GM23338 (cell line): ENCODE data around the gene TLE3. TPM values are rescaled to one million over a fixed set of nuclear protein-coding genes. Genes with fewer than 3 reads are reported as not detected.

Experiments used
- ATAC-seq: fragments of 200-7000 bp; cut with Tn5 transposase; 3 replicates; pipeline ENCODE4 v1.9.1; 2020
- DNase-seq: peaks from one replicate; pipeline ENCODE4 v3.0.0-alpha.2; 2015; ENCODE audit warnings: low spot score
- H2AFZ ChIP-seq: fragments of 200-600 bp; sonication (generic); 2 replicates; pipeline ENCODE4 v1.8.0; 2016; ENCODE audit warnings: antibody characterized with exemption, mild to moderate bottlenecking, moderate library complexity
- H3F3A ChIP-seq: fragments of 200-600 bp; sonication (generic); replicated peaks from 2 replicates; pipeline ENCODE4 v1.8.0; 2017; ENCODE audit warnings: antibody characterized with exemption, mixed run types, low read depth
- H3K27ac ChIP-seq: fragments of 200-600 bp; sonication (generic); 2 replicates; pipeline ENCODE4 v1.6.1; 2016; ENCODE audit warnings: low read depth
- H3K27me3 ChIP-seq: fragments of 200-600 bp; sonication (generic); 2 replicates; pipeline ENCODE4 v1.8.0; 2016; ENCODE audit warnings: mild to moderate bottlenecking, mixed run types, moderate library complexity; ENCODE audit not compliant: insufficient read depth
- H3K36me3 ChIP-seq: fragments of 200-600 bp; sonication (generic); 2 replicates; pipeline ENCODE4 v1.8.0; 2016; ENCODE audit warnings: mild to moderate bottlenecking; ENCODE audit not compliant: insufficient read depth
- H3K4me1 ChIP-seq: fragments of 200-600 bp; sonication (generic); 2 replicates; pipeline ENCODE4 v1.8.0; 2016; ENCODE audit warnings: mild to moderate bottlenecking, moderate library complexity; ENCODE audit not compliant: insufficient read depth
- H3K4me2 ChIP-seq: fragments of 200-600 bp; sonication (generic); 2 replicates; pipeline ENCODE4 v1.7.1; 2017; ENCODE audit warnings: mixed run types
- H3K4me3 ChIP-seq: fragments of 200-600 bp; sonication (generic); 2 replicates; pipeline ENCODE4 v1.6.1; 2016; ENCODE audit warnings: mixed run types
- H3K79me2 ChIP-seq: fragments of 200-600 bp; sonication (generic); replicated peaks from 2 replicates; pipeline ENCODE4 v1.8.0; 2017; ENCODE audit warnings: mild to moderate bottlenecking; ENCODE audit not compliant: insufficient read depth
- H3K9me2 ChIP-seq: fragments of 200-600 bp; sonication (generic); 2 replicates; pipeline ENCODE4 v1.8.0; 2017; ENCODE audit not compliant: insufficient read depth
- H4K20me1 ChIP-seq: fragments of 200-600 bp; sonication (generic); replicated peaks from 2 replicates; pipeline ENCODE4 v1.8.0; 2017; ENCODE audit warnings: mild to moderate bottlenecking; ENCODE audit not compliant: insufficient read depth
- H3K27ac Mint-ChIP-seq: 2 replicates; pipeline ENCODE4 v1.8.0; 2020; ENCODE audit warnings: inconsistent platforms, mild to moderate bottlenecking, moderate library complexity, mixed read lengths
- H3K27me3 Mint-ChIP-seq: 3 replicates; pipeline ENCODE4 v1.8.0; 2022; ENCODE audit warnings: low read depth, mild to moderate bottlenecking, moderate library complexity, mixed read lengths, inconsistent platforms; ENCODE audit not compliant: insufficient read depth, poor library complexity
- H3K36me3 Mint-ChIP-seq: 3 replicates; pipeline ENCODE4 v1.8.0; 2021; ENCODE audit warnings: low read depth, mild to moderate bottlenecking, inconsistent platforms, moderate library complexity, mixed read lengths
- H3K4me1 Mint-ChIP-seq: 3 replicates; pipeline ENCODE4 v1.8.0; 2020; ENCODE audit warnings: mild to moderate bottlenecking, inconsistent platforms, mixed read lengths
- H3K4me3 Mint-ChIP-seq: 3 replicates; pipeline ENCODE4 v1.8.0; 2021; ENCODE audit warnings: moderate library complexity, mild to moderate bottlenecking, inconsistent platforms, mixed read lengths
- H3K9me3 Mint-ChIP-seq: 3 replicates; pipeline ENCODE4 v1.8.0; 2020; ENCODE audit warnings: moderate library complexity, mild to moderate bottlenecking, inconsistent platforms, mixed read lengths
- CREB1 ChIP-seq: fragments of 250-450 bp; sonication (Bioruptor Pico); IDR thresholded peaks from 2 replicates; pipeline ENCODE4 v1.5.0; 2020; ENCODE audit warnings: low read depth, mild to moderate bottlenecking, moderate library complexity
- EZH2 ChIP-seq: fragments of 200-600 bp; sonication (generic); IDR thresholded peaks from one replicate; pipeline ENCODE4 v1.8.0; 2017; ENCODE audit warnings: antibody characterized with exemption, mild to moderate bottlenecking, low read depth; ENCODE audit not compliant: unreplicated experiment
- EZH2phosphoT487 ChIP-seq: fragments of 200-600 bp; sonication (generic); IDR thresholded peaks from one replicate; pipeline ENCODE4 v1.8.1; 2018; ENCODE audit warnings: antibody characterized with exemption; ENCODE audit not compliant: unreplicated experiment
- JUNB ChIP-seq: IDR thresholded peaks from one replicate; pipeline ENCODE4 v1.6.1; 2016; ENCODE audit warnings: antibody characterized with exemption; ENCODE audit not compliant: unreplicated experiment
- NANOG ChIP-seq: IDR thresholded peaks from 2 replicates; pipeline ENCODE4 v1.6.1; 2016; ENCODE audit warnings: antibody characterized with exemption, borderline replicate concordance
- POLR2AphosphoS5 ChIP-seq: IDR thresholded peaks from 2 replicates; pipeline ENCODE4 v1.6.1; 2016; ENCODE audit warnings: antibody characterized with exemption, low read depth
- REST ChIP-seq: IDR thresholded peaks from one replicate; pipeline ENCODE4 v1.6.1; 2018; ENCODE audit warnings: antibody characterized with exemption; ENCODE audit not compliant: unreplicated experiment
- STAT1 ChIP-seq: IDR thresholded peaks from one replicate; pipeline ENCODE4 v1.6.1; 2016; ENCODE audit warnings: antibody characterized with exemption; ENCODE audit not compliant: unreplicated experiment
- ZNF114 ChIP-seq: fragments of 250-450 bp; sonication (Bioruptor Pico); IDR thresholded peaks from 2 replicates; pipeline ENCODE4 v1.5.0; 2020; ENCODE audit warnings: mild to moderate bottlenecking, moderate library complexity
- ZNF331 ChIP-seq: fragments of 250-450 bp; sonication (Bioruptor Pico); IDR thresholded peaks from 2 replicates; pipeline ENCODE4 v1.5.0; 2020; ENCODE audit warnings: low read depth, mild to moderate bottlenecking, moderate library complexity
- polyA plus RNA-seq: library from polyadenylated mRNA; unstranded; fragments of >200 nt; fragmentation: Nextera tagmentation; extraction: Ambion mirVana; gene quantifications from 2 replicates; pipeline ENCODE4 v1.2.1, GENCODE V29; 2016
- total RNA-seq: library from RNA; depleted of rRNA; stranded (reverse); fragments of >200 nt; shearing (Covaris generic); gene quantifications from 2 replicates; pipeline ENCODE4 v1.2.3, GENCODE V29; 2014
- TF ChIP-seq, protein P1 (sequence below): IDR thresholded peaks from 2 replicates; pipeline ENCODE4 v1.6.1; 2016; ENCODE audit warnings: antibody characterized with exemption
- TF ChIP-seq, protein P2 (sequence below), 2 experiments: fragments of 200-600 bp in 1 of 2; sonication (generic) in 1 of 2; conservative IDR thresholded peaks; 2 replicates each; pipeline versions ENCODE4 v1.5.1 to v1.6.1; 2016 to 2017; ENCODE audit warnings: antibody characterized with exemption in 2 of 2, low read depth in 2 of 2, mild to moderate bottlenecking in 2 of 2, moderate library complexity in 1 of 2
- TF ChIP-seq, protein P3 (sequence below): fragments of 250-450 bp; sonication (Bioruptor Pico); IDR thresholded peaks from 2 replicates; pipeline ENCODE4 v1.5.0; 2020; ENCODE audit warnings: mild to moderate bottlenecking, moderate library complexity

The TLE3 gene
- total and polyA plus RNA-seq, 2 experiments from 2014 or later, result 10.4 to 79.5 TPM

DNA sequence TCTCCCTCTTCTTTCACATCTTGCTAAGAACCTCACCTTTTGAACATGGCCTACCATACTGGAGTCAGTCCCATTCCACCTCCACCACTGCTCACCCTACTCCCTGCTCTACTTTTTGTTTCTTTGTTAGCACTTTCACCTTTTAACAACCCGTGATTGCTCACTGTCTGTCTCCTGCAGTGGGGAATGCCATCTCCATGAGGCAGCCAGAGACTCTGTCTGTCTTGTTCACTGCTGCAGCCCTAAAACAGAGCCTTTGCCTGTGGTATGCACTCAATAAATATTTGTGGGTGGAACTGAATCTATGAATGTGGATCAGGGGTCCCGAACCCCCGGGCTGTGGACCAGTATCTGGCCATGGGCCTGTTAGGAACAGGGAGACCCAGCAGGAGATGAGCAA lies 16.5 kb upstream of the TLE3 start:
- peaks cover 13% of the 10 kb centered on the region for H3K27me3 Mint-ChIP-seq
- no peak overlapping the region for H3K27ac Mint-ChIP-seq

More for the DNA sequence above, 16.5 kb upstream of the TLE3 start:
- H3K4me2 ChIP-seq, result no peak overlapping the region
- H4K20me1 ChIP-seq, result no peaks in the 10 kb centered on the region
- DNase-seq (no peak), ATAC-seq (no peak)
- H3K79me2 ChIP-seq, result no peaks in the 10 kb centered on the region
- no peak overlapping the region for H2AFZ ChIP-seq
- H3K27ac ChIP-seq, result no peak overlapping the region
- peaks cover 12% of the 10 kb centered on the region for H3K4me1 ChIP-seq
- TF ChIP-seq NANOG (no peak), POLR2AphosphoS5 (no peak), ZNF114 (CRISPR knock-in tag) (no peak), STAT1 (no peak), JUNB (no peak), REST (no peak), EZH2 (no peak), EZH2phosphoT487 (no peak), ZNF331 (CRISPR knock-in tag) (no peak), CREB1 (no peak)
- TF ChIP-seq, protein P1, sequence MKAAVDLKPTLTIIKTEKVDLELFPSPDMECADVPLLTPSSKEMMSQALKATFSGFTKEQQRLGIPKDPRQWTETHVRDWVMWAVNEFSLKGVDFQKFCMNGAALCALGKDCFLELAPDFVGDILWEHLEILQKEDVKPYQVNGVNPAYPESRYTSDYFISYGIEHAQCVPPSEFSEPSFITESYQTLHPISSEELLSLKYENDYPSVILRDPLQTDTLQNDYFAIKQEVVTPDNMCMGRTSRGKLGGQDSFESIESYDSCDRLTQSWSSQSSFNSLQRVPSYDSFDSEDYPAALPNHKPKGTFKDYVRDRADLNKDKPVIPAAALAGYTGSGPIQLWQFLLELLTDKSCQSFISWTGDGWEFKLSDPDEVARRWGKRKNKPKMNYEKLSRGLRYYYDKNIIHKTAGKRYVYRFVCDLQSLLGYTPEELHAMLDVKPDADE, result no peak
- TF ChIP-seq, protein P2, sequence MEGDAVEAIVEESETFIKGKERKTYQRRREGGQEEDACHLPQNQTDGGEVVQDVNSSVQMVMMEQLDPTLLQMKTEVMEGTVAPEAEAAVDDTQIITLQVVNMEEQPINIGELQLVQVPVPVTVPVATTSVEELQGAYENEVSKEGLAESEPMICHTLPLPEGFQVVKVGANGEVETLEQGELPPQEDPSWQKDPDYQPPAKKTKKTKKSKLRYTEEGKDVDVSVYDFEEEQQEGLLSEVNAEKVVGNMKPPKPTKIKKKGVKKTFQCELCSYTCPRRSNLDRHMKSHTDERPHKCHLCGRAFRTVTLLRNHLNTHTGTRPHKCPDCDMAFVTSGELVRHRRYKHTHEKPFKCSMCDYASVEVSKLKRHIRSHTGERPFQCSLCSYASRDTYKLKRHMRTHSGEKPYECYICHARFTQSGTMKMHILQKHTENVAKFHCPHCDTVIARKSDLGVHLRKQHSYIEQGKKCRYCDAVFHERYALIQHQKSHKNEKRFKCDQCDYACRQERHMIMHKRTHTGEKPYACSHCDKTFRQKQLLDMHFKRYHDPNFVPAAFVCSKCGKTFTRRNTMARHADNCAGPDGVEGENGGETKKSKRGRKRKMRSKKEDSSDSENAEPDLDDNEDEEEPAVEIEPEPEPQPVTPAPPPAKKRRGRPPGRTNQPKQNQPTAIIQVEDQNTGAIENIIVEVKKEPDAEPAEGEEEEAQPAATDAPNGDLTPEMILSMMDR (conservative IDR thresholded peaks at IDR 0.05; ENCODE audit: low read depth in 2 of 2), result no peak
- TF ChIP-seq, protein P3, sequence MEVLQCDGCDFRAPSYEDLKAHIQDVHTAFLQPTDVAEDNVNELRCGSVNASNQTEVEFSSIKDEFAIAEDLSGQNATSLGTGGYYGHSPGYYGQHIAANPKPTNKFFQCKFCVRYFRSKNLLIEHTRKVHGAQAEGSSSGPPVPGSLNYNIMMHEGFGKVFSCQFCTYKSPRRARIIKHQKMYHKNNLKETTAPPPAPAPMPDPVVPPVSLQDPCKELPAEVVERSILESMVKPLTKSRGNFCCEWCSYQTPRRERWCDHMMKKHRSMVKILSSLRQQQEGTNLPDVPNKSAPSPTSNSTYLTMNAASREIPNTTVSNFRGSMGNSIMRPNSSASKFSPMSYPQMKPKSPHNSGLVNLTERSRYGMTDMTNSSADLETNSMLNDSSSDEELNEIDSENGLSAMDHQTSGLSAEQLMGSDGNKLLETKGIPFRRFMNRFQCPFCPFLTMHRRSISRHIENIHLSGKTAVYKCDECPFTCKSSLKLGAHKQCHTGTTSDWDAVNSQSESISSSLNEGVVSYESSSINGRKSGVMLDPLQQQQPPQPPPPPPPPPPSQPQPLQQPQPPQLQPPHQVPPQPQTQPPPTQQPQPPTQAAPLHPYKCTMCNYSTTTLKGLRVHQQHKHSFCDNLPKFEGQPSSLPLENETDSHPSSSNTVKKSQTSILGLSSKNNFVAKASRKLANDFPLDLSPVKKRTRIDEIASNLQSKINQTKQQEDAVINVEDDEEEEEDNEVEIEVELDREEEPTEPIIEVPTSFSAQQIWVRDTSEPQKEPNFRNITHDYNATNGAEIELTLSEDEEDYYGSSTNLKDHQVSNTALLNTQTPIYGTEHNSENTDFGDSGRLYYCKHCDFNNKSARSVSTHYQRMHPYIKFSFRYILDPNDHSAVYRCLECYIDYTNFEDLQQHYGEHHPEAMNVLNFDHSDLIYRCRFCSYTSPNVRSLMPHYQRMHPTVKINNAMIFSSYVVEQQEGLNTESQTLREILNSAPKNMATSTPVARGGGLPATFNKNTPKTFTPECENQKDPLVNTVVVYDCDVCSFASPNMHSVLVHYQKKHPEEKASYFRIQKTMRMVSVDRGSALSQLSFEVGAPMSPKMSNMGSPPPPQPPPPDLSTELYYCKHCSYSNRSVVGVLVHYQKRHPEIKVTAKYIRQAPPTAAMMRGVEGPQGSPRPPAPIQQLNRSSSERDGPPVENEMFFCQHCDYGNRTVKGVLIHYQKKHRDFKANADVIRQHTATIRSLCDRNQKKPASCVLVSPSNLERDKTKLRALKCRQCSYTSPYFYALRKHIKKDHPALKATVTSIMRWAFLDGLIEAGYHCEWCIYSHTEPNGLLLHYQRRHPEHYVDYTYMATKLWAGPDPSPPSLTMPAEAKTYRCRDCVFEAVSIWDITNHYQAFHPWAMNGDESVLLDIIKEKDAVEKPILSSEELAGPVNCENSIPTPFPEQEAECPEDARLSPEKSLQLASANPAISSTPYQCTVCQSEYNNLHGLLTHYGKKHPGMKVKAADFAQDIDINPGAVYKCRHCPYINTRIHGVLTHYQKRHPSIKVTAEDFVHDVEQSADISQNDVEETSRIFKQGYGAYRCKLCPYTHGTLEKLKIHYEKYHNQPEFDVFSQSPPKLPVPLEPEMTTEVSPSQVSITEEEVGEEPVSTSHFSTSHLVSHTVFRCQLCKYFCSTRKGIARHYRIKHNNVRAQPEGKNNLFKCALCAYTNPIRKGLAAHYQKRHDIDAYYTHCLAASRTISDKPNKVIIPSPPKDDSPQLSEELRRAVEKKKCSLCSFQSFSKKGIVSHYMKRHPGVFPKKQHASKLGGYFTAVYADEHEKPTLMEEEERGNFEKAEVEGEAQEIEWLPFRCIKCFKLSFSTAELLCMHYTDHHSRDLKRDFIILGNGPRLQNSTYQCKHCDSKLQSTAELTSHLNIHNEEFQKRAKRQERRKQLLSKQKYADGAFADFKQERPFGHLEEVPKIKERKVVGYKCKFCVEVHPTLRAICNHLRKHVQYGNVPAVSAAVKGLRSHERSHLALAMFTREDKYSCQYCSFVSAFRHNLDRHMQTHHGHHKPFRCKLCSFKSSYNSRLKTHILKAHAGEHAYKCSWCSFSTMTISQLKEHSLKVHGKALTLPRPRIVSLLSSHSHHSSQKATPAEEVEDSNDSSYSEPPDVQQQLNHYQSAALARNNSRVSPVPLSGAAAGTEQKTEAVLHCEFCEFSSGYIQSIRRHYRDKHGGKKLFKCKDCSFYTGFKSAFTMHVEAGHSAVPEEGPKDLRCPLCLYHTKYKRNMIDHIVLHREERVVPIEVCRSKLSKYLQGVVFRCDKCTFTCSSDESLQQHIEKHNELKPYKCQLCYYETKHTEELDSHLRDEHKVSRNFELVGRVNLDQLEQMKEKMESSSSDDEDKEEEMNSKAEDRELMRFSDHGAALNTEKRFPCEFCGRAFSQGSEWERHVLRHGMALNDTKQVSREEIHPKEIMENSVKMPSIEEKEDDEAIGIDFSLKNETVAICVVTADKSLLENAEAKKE, result no peak
- Mint-ChIP-seq H3K4me3 (no peak overlapping the region), H3K36me3 (no peaks in the 10 kb centered on the region), H3K9me3 (no peaks in the 10 kb centered on the region), H3K4me1 (peaks cover 21% of the 10 kb centered on the region)
- H3K4me3 ChIP-seq, result no peak overlapping the region
- H3K27me3 ChIP-seq, result no peaks in the 10 kb centered on the region
- H3K36me3 ChIP-seq, result no peaks in the 10 kb centered on the region
- 0 out of 2 replicates have a peak, but pooled peaks cover 3% of the 10 kb centered on the region for H3F3A ChIP-seq
- H3K9me2 ChIP-seq, result no peaks in the 10 kb centered on the region
